Body of pancreas (tissue), 4 donors: ENCODE results near the gene FNDC3B. TPM values are rescaled to one million over a fixed set of nuclear protein-coding genes. Genes with fewer than 3 reads are reported as not detected.
A peak's percentile ranks its signal among the peaks of the same experiment; 100 is the strongest.

Experiments
- ATAC-seq: fragments of 150-250 bp; one replicate; pipeline ENCODE4 v1.9.1; 2016
- DNase-seq, 4 donors: peaks; one replicate each; pipeline ENCODE4 v3.0.0-alpha.2; 2019
- H3K27ac ChIP-seq, 4 donors: fragments of 200-600 bp; sonication (generic); 1 replicate in 3 of 4; 2 replicates in 1 of 4; pipeline versions ENCODE4 v1.5.1 to v1.6.1; 2016 to 2019; ENCODE audit warnings: mild to moderate bottlenecking in 1 of 4, mixed read lengths in 1 of 4, moderate library complexity in 1 of 4
- H3K27me3 ChIP-seq, 2 donors: fragments of 200-600 bp; sonication (generic); one replicate each; pipeline ENCODE4 v1.6.0; 2016; ENCODE audit warnings: mild to moderate bottlenecking in 1 of 2
- H3K36me3 ChIP-seq, 2 donors: fragments of 200-600 bp; sonication (generic); replicated peaks in 1 of 2; 2 replicates each; pipeline ENCODE4 v1.5.1; 2016; ENCODE audit warnings: low read depth in 2 of 2; ENCODE audit not compliant: insufficient read depth in 1 of 2
- H3K4me1 ChIP-seq: fragments of 200-600 bp; sonication (generic); one replicate; pipeline ENCODE4 v1.6.0; 2016
- H3K4me3 ChIP-seq, 2 donors: fragments of 200-600 bp; sonication (generic); 1 replicate in 1 of 2; 2 replicates in 1 of 2; pipeline ENCODE4 v1.5.1; 2016 to 2019
- H3K9me3 ChIP-seq, 3 donors: fragments of 200-600 bp; sonication (generic); 1 replicate in 2 of 3; 2 replicates in 1 of 3; pipeline ENCODE4 v1.5.1; 2016
- POLR2A ChIP-seq, 3 donors: fragments of 450-650 bp; IDR thresholded peaks; one replicate each; pipeline ENCODE4 v1.6.1; 2016; ENCODE audit warnings: antibody characterized with exemption in 3 of 3, mild to moderate bottlenecking in 2 of 3
- WGBS, 2 donors: methylation state at CpG; one replicate each; pipeline ENCODE4 v1.1.5; 2017; 5-methylcytosine and 5-hydroxymethylcytosine counted together
- intact Hi-C: fragments of 100-400 bp; cut with DNase I; formaldehyde crosslinking; loops from one replicate; pipeline ENCODE4 v1.15.1; 2023
- total RNA-seq, 2 donors: library from RNA; depleted of rRNA; stranded (reverse); fragments of >200 nt; gene quantifications; one replicate each; pipeline ENCODE4 v1.1.0, GENCODE V29; 2016
- TF ChIP-seq, protein P1 (sequence below), 7 experiments: fragments of 450-650 bp in 4 of 7; fragments of 200-600 bp in 3 of 7; sonication (generic) in 3 of 7; IDR thresholded peaks; one replicate each; pipeline ENCODE4 v1.5.1; 2016 to 2019; ENCODE audit warnings: antibody characterized with exemption in 7 of 7

FNDC3B gene
- total RNA-seq, 2 donors from 2014 or later, result 64.3 to 86.0 TPM

DNA sequence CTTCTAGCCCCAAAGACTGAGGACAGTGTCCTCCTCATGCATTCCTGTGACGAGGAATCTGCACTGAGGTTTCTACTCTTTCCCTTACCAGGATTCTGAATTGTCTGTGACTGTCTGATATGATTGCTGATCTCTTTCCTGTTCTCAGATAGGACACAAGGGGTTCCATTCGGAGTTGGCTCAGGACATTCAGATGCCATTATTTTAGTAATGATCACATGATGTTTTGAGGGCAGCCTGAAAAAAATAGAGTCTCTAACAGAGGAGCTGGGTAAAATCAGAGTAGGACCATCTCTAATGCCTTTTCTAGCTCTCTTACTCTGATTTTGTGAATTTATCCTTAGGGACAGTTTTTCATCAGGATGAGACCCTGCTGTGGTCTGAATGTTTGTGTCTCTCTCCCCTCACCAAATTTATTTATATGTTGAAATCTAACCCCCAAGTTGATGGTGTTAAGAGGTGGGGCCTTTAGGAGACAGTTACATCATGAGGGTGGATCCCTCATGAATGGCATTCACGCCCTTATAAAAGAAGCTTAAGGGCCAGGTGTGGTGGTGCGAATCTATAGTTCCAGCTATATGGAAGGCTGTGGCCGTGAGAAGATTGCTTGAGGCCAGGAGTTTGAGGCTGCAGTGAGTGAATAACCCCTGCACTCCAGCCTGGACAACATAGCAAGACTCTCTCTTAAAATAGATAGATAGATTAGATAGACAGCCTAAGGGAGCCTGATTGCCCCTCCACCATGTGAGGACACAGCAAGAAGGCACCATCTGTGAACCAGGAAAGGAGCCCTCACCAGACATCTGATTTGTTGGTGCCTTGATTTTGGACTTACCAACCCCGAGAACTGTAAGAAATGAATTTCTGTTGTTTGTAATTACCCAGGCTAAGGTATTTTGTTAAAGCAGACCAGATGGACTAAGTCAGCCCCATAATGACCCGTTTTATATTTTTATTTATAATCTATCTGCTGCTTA is 24.4 kb downstream of the FNDC3B start:
- intact Hi-C loops, result no loop called here
- TF ChIP-seq POLR2A (IDR thresholded peaks at IDR 0.05), result no peak
- TF ChIP-seq, protein P1, sequence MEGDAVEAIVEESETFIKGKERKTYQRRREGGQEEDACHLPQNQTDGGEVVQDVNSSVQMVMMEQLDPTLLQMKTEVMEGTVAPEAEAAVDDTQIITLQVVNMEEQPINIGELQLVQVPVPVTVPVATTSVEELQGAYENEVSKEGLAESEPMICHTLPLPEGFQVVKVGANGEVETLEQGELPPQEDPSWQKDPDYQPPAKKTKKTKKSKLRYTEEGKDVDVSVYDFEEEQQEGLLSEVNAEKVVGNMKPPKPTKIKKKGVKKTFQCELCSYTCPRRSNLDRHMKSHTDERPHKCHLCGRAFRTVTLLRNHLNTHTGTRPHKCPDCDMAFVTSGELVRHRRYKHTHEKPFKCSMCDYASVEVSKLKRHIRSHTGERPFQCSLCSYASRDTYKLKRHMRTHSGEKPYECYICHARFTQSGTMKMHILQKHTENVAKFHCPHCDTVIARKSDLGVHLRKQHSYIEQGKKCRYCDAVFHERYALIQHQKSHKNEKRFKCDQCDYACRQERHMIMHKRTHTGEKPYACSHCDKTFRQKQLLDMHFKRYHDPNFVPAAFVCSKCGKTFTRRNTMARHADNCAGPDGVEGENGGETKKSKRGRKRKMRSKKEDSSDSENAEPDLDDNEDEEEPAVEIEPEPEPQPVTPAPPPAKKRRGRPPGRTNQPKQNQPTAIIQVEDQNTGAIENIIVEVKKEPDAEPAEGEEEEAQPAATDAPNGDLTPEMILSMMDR (IDR thresholded peaks at IDR 0.05), result no peak
- Histone ChIP-seq H3K27ac (peak overlapping the region in 2 of 4 donors; percentile 4 to 84), H3K9me3 (no peaks in the 10 kb centered on the region), H3K4me1 (peaks cover 98% of the 10 kb centered on the region), H3K27me3 (no peaks in the 10 kb centered on the region), H3K4me3 (no peak overlapping the region), H3K36me3 (no peaks in the 10 kb centered on the region)
- DNase-seq (no peak), ATAC-seq (no peak)
- 71 to 84% methylated on average over 6 to 7 of the region's 7 CpGs for WGBS, 2 donors

DNA sequence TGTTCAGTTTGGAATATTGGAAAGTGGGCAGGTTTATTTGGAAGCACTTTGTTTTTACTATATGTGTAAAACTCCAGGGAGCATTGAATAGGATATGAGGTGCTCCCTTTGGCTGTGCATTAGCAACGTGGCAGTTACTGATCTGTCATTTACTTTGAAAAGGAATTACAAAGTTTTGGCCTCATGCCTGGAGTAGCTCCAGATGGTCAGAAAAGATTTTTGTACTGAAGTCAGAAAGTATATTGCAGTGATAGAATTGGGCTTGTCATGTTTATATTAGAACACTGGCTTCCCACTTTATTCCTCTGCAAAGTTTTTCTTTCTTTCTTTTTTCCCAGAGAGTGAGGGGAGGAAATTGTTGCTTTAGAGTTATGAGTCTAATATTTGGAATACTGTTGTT is 26.1 kb downstream of the FNDC3B start:
- 3 to 4% methylated on average over 1 of the region's 1 CpG for WGBS, 2 donors
- intact Hi-C loops, result no loop called here
- H3K4me3 ChIP-seq, result no peak overlapping the region
- DNase-seq, result peak in 3 of 4 donors; percentile 45 to 55 (median 53)
- peak overlapping the region; percentile 71 to 86 (median 78) for H3K27ac ChIP-seq
- H3K36me3 ChIP-seq, result no peaks in the 10 kb centered on the region
- no peak for TF ChIP-seq POLR2A (IDR thresholded peaks at IDR 0.05)
- TF ChIP-seq, protein P1 (IDR thresholded peaks at IDR 0.05), result no peak
- peaks cover 97% of the 10 kb centered on the region for H3K4me1 ChIP-seq
- H3K9me3 ChIP-seq, result no peaks in the 10 kb centered on the region
- ATAC-seq, result peak; percentile 41
- no peaks in the 10 kb centered on the region for H3K27me3 ChIP-seq

DNA sequence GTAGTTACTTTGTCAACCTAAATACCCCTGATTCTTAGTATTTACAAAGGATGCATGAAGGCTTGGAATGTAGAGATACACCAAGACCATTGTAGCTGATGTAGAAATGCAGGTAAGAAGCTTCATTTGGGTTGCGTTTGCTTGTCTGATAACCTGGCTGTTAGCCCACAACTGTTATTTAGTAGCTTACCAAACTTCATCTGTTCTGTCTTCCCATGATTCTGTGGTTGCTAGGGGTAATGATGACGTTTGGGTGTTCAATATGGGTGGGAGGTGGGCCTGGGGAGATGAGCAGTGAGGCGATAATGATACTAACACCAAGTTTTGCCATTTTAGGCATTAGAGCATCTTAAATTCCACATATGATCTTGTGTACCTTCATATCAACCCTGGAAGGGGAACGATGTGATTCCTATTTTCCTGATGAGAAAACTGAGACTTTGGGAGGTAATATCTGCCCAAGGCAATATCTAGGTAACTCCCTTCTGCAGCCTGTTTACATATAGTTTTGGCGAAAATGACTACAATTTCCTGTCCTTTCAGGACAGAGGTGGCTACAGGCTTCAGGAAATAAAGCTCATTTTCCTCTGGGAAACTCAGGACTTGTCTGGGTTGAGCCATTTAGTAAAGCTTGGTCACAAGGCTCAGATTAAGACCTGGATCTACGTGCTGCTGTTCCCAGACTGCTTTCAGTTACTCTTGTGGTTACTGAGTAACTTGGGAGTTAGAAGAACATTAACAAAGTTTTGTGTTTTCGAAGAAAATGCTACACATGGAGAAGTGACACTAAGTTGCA is 26.8 kb downstream of the FNDC3B start:
- DNase-seq (peak in 3 of 4 donors; percentile 46 to 66 (median 58)), ATAC-seq (peak; percentile 82)
- H3K4me3 ChIP-seq, result no peak overlapping the region
- TF ChIP-seq, protein P1 (IDR thresholded peaks at IDR 0.05), result peak in 1 of 7 experiments; percentile 12
- peak in 1 of 3 donors; percentile 28 for TF ChIP-seq POLR2A (IDR thresholded peaks at IDR 0.05)
- peaks cover 97% of the 10 kb centered on the region for H3K4me1 ChIP-seq
- no peaks in the 10 kb centered on the region for H3K9me3 ChIP-seq
- no peaks in the 10 kb centered on the region for H3K27me3 ChIP-seq
- intact Hi-C loops, result no loop called here
- no peaks in the 10 kb centered on the region for H3K36me3 ChIP-seq
- H3K27ac ChIP-seq, result peak overlapping the region; percentile 71 to 86 (median 78)
- WGBS, 2 donors, result 17% methylated on average over 7 of the region's 7 CpGs

GRCh38 chr3:172066880-172067796 is 27.8 kb downstream of the FNDC3B start:
- Histone ChIP-seq H3K27ac (peak overlapping the region; percentile 71 to 86 (median 78)), H3K9me3 (no peaks in the 10 kb centered on the region), H3K36me3 (no peaks in the 10 kb centered on the region), H3K4me1 (peaks cover 95% of the 10 kb centered on the region), H3K4me3 (no peak overlapping the region), H3K27me3 (no peaks in the 10 kb centered on the region)
- intact Hi-C loops, result no loop called here
- DNase-seq (no peak), ATAC-seq (no peak)
- TF ChIP-seq, protein P1 (IDR thresholded peaks at IDR 0.05), result no peak
- no peak for TF ChIP-seq POLR2A (IDR thresholded peaks at IDR 0.05)
- 61 to 66% methylated on average over 7 of the region's 7 CpGs for WGBS, 2 donors
